Measurements from ENCODE around the gene GRIFIN. TPM values are rescaled to one million over a fixed set of nuclear protein-coding genes. Genes with fewer than 3 reads are reported as not detected.

Gene GRIFIN
- total and polyA plus RNA-seq, 9 of the 15 experiments (the other 6 are each of a cell fraction or from before 2014, with no cell fraction given) = not detected

DNA sequence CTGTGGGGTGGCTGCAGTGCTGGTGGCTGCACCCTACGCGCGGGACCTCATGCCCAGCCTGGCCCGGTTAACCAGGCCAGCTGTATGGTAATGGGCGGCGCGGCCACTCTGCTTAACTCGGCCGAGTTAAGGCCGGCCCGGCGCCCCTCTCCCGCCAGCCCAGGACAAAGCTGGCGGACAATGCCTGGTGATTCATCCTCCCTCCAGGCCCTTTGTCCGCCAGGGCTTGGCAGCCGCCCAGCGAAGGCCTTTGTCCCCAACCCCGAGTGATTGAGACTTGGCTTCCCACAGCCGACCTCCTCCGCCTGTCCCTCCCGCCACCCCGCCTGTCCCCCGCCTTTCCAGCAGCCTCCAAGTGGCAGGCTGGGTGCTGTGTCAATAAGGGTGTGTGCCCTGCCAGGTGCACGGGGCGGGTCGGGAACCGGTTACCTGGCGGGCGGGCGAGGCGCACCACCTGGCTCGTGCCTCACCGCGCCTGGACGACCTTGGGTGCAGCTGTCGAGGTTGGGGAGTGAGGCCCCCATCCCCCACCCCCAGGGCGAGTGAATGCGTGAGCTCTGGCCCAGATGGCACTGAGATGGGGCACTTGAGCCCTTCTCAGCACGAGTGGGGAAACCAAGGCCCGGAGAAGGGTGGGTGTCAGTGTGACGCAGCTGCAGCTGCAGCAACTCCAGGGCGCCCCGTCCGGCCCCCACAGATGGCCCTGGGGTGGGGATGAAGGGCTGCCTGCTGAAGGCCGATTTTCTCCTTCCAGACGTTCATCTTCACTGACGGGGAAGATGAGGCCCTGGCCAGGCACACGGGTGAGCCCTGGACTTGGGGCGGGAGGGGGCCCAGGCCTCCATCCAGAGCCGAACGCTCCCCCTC lies 48.0 kb upstream of the GRIFIN start (continued):
- TF ChIP-seq, protein P1, sequence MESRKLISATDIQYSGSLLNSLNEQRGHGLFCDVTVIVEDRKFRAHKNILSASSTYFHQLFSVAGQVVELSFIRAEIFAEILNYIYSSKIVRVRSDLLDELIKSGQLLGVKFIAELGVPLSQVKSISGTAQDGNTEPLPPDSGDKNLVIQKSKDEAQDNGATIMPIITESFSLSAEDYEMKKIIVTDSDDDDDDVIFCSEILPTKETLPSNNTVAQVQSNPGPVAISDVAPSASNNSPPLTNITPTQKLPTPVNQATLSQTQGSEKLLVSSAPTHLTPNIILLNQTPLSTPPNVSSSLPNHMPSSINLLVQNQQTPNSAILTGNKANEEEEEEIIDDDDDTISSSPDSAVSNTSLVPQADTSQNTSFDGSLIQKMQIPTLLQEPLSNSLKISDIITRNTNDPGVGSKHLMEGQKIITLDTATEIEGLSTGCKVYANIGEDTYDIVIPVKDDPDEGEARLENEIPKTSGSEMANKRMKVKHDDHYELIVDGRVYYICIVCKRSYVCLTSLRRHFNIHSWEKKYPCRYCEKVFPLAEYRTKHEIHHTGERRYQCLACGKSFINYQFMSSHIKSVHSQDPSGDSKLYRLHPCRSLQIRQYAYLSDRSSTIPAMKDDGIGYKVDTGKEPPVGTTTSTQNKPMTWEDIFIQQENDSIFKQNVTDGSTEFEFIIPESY (CRISPR knock-in tag; IDR thresholded peaks at IDR 0.05) = peak; percentile 73
- TF ChIP-seq, protein P2, sequence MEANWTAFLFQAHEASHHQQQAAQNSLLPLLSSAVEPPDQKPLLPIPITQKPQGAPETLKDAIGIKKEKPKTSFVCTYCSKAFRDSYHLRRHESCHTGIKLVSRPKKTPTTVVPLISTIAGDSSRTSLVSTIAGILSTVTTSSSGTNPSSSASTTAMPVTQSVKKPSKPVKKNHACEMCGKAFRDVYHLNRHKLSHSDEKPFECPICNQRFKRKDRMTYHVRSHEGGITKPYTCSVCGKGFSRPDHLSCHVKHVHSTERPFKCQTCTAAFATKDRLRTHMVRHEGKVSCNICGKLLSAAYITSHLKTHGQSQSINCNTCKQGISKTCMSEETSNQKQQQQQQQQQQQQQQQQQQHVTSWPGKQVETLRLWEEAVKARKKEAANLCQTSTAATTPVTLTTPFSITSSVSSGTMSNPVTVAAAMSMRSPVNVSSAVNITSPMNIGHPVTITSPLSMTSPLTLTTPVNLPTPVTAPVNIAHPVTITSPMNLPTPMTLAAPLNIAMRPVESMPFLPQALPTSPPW (CRISPR knock-in tag; IDR thresholded peaks at IDR 0.05) = peak; percentile 62
- TF ChIP-seq SAP30 (IDR thresholded peaks at IDR 0.05; ENCODE audit: borderline replicate concordance, insufficient read depth, low read depth, low read length, poor library complexity, severe bottlenecking) = no peak
- TF ChIP-seq, protein P3, sequence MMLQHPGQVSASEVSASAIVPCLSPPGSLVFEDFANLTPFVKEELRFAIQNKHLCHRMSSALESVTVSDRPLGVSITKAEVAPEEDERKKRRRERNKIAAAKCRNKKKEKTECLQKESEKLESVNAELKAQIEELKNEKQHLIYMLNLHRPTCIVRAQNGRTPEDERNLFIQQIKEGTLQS (IDR thresholded peaks at IDR 0.05) = peak; percentile 26; the same call in 1 of the 2 replicates
- TF ChIP-seq, protein P3 (CRISPR knock-in tag; conservative IDR thresholded peaks at IDR 0.05) = no peak
- no peak for TF ChIP-seq KDM2B (CRISPR knock-in tag; IDR thresholded peaks at IDR 0.05)
- TF ChIP-seq CBFB (CRISPR knock-in tag; IDR thresholded peaks at IDR 0.05) = 0 out of 2 replicates have a peak, but pooled peaks have one; percentile 31
- TF ChIP-seq SOX6 (IDR thresholded peaks at IDR 0.05) = peak; percentile 89
